GM18511 (cell line): ENCODE results near the gene TRERF1.
A peak's percentile ranks its signal among the peaks of the same experiment; 100 is the strongest.

Source experiments
- ATAC-seq: cut with Tn5 transposase; IDR thresholded peaks from one replicate; pipeline ENCODE4 v1.9.1; 2021; ENCODE audit warnings: mild to moderate bottlenecking, moderate library complexity; ENCODE audit not compliant: unreplicated experiment

TRERF1 gene

DNA sequence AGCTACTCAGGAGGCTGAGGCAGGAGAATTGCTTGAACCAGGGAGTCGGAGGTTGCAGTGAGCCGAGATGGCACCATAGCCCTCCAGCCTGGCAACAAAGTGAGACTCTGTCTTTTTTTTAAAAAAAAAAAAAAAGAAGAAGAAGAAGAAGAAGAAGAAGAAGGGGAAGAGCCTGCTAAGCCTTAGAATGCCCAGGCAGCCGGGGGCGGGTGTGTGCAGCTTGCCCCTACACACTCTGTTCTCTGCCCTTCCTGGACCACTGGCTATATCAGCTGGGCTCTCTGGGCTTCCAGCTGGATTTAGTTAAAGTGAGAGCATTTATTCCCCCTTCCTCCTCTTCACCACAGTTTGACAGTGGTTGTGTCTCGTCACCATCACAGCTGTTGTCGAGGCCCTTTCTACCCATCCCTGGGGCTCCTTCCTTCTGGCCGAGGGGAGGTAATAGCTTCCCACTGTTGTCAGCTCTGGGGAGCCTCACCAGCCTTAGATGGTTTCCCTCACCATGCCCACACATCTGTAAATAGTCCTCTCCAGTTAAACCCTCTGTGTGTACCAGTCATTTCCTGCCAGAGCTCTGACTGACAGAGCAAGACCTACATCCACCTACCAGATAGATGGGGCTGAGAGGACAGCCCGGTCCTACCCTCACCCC lies 77.6 kb downstream of the TRERF1 start:
- ATAC-seq: no peak

GRCh38 chr6:42372699-42373098 lies 79.0 kb downstream of the TRERF1 start:
- no peak for ATAC-seq

DNA sequence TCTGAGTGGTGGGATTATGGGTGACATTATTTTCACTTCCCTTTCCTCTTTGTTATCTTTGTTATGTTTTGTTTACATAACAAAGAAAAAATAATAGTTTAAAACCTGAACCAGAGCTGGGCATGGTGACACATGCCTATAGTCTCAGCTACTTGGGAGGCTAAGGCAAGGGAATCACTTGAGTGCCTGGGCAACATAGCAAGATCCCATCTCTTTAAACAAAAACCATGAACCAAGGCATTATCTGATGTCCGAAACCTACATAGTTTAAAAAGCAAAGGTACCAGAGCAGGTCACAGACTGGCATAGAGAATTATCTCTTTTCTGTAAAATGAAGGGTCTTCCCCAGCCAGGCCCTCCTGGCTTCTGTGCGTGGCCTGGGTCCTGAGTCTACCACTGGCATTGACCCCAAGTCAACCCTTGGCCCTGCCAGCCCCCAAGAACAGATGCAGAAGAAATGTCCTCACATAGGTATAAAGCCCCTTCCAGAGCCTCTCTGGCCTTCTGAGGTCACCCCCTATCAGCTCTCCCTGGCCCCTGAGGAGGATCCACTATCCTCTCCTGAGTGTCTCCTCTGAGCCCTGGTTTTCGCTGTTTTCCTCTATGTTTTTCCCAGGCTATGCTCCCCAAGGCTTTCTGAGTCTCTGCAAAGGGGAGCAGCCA lies 81.3 kb downstream of the TRERF1 start:
- ATAC-seq: no peak

DNA sequence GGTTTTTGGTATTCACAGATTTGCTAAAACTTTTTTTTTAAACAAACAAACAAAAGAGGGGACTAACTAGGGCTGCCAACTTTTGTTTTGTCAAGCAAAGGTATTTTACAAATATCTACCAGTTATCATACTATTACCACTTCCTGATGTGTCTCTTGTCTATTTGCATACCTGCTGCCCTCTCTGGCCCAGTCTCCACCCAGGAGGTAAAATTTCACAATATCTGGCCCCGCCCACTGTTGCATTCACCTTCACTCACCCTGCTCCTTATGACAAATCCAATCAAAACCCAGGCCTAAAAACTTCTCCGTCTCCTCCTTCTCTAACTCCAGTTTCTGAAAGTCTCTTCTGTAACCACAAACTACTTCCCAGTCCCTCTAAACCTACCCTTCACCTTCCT lies 82.2 kb downstream of the TRERF1 start:
- no peak for ATAC-seq

DNA sequence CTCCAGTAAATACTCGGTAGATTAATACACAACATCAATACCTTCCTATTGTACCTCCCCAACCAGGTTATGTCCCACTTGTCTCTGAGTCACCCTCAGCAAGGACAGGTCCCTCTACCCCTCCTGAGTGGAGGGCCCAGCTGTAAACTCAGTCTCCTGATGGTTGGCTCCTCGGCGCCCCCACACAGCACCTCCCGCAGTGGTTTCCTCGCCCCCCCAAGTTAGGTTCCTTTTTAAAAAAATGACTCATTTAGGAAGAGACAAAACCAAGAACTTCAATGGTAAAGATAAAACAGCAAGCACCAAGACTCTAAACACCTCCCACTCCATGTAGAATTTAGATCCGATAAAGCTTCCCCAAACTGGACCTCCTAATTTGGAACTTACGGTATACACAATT lies 83.5 kb downstream of the TRERF1 start:
- peak; percentile 47 for ATAC-seq

GRCh38 chr6:42367353-42368011 lies 84.2 kb downstream of the TRERF1 start:
- ATAC-seq: peak; percentile 84

GRCh38 chr6:42366999-42367352 lies 84.8 kb downstream of the TRERF1 start:
- ATAC-seq: no peak

- no peak for ATAC-seq
Measured at GRCh38 chr6:42366011-42366705, 85.6 kb downstream of the TRERF1 start.

GRCh38 chr6:42365021-42365420 lies 86.7 kb downstream of the TRERF1 start:
- no peak for ATAC-seq

DNA sequence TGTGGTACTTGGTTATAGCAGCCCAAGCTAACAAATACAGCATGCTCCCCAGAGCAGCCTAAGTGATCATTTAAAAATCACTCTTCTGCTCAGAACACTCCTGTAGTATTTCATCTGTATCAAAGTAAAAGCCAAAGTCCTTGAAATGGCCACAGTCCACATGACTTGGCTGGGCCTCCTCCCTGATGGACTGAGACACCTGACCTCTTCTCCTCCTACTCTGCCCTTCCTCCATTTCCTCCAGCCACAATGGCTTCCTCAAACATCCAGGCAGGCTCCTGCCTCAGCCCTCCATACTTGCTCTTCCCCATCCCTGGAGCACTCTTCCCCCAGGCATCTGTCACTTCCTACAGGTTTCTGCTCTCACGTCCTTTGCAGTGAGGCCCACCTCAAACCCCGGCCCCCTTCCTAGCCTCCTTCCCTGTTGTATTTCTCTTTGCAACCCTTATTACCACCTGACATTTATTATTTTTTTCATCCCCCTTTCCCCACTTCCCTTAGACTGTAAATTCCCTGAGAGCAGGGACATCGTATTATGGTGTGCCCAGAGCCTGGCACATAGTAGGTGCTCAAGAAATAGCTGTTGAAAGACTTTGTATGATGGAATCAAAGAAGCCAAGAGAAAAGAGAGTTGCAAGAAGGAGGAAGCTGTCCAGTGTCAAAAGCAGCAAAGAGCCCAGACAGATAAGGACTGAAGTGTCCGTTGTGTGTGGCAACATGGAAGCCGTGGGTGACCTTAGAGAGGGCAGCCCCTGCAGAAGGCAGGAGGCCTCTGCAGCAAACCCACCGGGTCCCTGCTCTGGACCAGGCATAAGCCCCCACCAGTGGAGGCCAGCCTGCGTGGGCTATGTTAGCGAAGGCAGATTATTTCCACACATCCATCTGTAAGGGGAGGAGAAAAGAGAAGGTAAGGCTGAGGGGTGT lies 87.5 kb downstream of the TRERF1 start:
- ATAC-seq: no peak

DNA sequence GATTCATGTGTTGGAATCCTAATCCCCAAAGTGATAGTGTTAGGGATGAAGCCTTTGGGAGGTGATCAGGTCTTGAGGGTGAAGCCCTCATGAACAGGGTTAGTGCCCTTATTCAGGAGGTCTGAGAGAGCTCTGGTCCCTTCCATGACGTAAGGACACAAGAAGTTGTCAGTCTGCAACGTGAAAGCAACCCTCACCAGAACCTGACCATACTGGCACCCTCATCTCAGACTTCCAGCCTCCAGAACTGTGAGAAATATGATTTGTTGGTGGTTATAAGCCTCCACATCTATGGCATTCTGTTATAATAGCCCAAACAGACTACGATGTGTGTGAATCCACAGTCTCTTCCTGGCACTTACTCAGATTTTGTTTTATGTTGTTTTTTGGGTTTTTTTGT lies 90.7 kb downstream of the TRERF1 start:
- ATAC-seq: no peak

- ATAC-seq: no peak
Measured at GRCh38 chr6:42359021-42359420, 92.7 kb downstream of the TRERF1 start.

- ATAC-seq: no peak
Measured at GRCh38 chr6:42355416-42355815, 96.3 kb downstream of the TRERF1 start.

DNA sequence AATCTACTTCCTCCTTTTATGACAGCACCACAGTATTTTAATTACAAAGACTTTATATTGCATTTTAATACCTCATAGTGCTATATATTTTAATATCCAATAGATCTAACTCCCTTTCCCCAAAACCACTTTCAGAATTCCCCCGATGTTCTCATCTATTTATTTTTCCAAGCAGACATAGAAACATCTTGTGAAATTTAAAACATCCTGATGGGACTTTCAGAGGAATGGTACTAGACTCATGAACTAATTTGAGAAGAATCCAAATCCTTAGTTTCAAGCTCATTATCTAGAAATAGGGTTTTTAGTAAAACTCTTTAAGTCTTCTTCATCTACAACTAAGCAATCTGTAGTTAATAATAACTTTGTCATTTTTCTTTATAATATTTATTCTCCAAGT lies 97.0 kb downstream of the TRERF1 start:
- ATAC-seq: no peak

- ATAC-seq: no peak
Measured at GRCh38 chr6:42352856-42353564, 98.7 kb downstream of the TRERF1 start.

DNA sequence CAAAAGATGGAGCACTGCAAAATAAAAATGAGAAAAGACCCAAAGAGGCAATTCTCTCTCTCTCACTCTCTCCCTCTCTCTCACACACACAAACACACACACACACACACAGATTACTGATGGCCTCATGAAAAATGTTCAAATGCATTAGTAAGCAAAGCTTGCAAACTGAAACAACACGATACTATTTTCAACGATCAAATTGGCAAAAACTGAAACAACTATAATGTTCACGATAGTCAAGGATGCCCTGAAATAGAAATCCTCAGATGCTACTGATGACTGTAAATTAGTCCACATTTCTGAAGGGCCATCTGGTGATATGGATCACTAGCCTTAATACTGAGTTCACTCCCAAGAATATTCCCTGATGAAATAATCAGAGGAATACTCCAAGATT lies 100.8 kb downstream of the TRERF1 start:
- no peak for ATAC-seq

DNA sequence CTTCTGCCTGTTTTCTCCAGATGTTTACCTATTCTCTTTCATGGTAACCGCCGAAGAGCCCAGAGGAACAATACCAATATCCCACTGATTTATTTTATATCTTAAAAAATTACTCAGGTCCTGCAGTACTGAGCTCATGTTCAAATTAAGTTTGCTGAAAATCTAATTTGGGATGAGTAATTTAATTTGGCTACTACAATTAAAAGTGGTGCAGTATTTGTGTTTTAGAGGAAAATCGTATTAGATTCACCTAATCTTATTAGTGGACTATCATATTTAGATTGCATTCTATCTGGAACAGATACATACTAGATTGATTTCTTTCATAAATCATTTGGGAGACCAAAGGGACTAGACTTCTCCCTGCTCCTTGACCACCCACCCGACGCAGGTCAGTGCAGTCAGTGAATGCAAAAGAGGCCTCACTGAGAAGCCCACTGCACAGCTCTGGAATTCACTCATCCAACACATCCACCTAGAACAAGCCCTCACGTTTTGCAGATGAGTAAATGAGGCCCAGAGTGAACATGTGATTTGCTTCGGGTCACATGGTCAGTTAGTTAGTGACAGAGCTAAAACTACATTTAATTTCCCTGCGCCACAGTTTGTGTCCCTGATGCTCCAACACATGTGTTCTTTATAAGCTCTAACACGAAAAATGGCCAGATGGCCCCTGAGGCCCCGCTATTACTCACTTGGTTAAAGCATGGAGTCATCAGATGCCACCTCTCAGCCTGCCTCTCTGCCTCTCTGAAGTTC lies 101.8 kb downstream of the TRERF1 start:
- ATAC-seq: no peak

DNA sequence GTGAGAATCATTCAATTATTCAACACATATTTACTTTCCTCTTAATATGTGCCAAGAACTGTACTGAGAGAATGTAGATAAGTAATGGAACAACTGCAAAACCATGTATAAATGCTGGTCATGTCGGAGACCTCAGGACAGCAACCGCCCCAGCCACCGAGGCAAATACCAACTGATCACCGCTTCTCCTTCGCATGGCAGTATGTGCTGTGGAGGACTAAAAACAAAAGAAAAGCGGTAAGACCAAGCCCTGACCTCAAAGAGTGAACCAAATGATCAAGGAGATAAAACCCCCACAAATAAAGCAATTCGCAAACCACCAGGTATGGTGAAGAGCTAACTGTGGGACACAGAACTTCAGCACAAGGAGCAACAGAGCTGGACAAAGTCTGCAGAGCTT lies 104.3 kb downstream of the TRERF1 start:
- no peak for ATAC-seq

GRCh38 chr6:42345696-42346416 lies 105.9 kb downstream of the TRERF1 start:
- no peak for ATAC-seq
